ENCODE data around the gene ZNF888. TPM values are rescaled to one million over a fixed set of nuclear protein-coding genes. Genes with fewer than 3 reads are reported as not detected.
"Not testable (repeated sequence)": the region's sequence is repeated elsewhere in the genome, so short reads cannot be mapped to it uniquely, and the experiment has no call there.

The ZNF888 gene
- total RNA-seq, 1 experiment from 2014 or later: 4.6 TPM

DNA sequence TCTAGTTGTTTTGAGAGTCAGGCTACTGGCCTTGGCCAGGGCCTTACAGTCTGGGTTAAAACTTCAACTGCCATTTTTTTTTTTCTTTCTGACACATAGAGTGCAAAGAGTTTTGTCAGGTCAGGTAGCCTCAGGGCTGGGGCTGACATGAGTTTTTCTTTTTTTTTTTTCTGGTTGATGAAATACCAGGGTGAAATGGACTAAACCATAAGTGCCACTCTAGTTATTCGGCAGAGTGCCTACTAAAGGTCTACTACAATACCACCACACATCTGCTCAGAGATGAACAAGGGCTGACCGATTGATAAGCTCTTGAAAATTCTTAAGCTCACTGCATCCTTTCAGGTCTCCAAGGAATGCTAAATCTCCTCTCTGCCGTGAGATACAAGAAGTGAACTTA, 21.4 kb downstream of the ZNF888 start:
- H3K27me3 ChIP-seq (replicated peaks; ENCODE audit: insufficient read depth, low read depth, low read length, poor library complexity): no peaks in the 10 kb centered on the region
- CTCF ChIA-PET: no interaction called here
- H3K36me3 ChIP-seq (ENCODE audit: insufficient read depth, low read length, poor library complexity, severe bottlenecking): no peaks in the 10 kb centered on the region
- BruUV-seq (replicated peaks): no TSS peak
- DNase-seq (ENCODE audit: low spot score): no peak
- H3K27ac ChIP-seq (ENCODE audit: low read depth, low read length, poor library complexity, severe bottlenecking): no peak overlapping the region
- H3K4me1 ChIP-seq (ENCODE audit: insufficient read depth, low read length, poor library complexity, severe bottlenecking): no peaks in the 10 kb centered on the region
- intact Hi-C loops (cut with micrococcal nuclease; ENCODE audit: unreplicated experiment): no loop called here
- no peak overlapping the region for H3K4me3 ChIP-seq (ENCODE audit: low read depth, low read length, poor library complexity, severe bottlenecking)
- TF ChIP-seq, protein P1, sequence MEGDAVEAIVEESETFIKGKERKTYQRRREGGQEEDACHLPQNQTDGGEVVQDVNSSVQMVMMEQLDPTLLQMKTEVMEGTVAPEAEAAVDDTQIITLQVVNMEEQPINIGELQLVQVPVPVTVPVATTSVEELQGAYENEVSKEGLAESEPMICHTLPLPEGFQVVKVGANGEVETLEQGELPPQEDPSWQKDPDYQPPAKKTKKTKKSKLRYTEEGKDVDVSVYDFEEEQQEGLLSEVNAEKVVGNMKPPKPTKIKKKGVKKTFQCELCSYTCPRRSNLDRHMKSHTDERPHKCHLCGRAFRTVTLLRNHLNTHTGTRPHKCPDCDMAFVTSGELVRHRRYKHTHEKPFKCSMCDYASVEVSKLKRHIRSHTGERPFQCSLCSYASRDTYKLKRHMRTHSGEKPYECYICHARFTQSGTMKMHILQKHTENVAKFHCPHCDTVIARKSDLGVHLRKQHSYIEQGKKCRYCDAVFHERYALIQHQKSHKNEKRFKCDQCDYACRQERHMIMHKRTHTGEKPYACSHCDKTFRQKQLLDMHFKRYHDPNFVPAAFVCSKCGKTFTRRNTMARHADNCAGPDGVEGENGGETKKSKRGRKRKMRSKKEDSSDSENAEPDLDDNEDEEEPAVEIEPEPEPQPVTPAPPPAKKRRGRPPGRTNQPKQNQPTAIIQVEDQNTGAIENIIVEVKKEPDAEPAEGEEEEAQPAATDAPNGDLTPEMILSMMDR (conservative IDR thresholded peaks at IDR 0.05; ENCODE audit: low read depth, low read length): no peak
- no peak for TF ChIP-seq EZH2 (IDR thresholded peaks at IDR 0.05; ENCODE audit: borderline replicate concordance, low read depth, low read length, poor library complexity, severe bottlenecking)
- H3K9me3 ChIP-seq (ENCODE audit: low read depth, low read length, poor library complexity, severe bottlenecking): no peaks in the 10 kb centered on the region
- POLR2A ChIA-PET (ENCODE audit: low non-redundant PET): no interaction called here

GRCh38 chr19:52898596-52898995, 24.6 kb downstream of the ZNF888 start:
- H3K4me1 ChIP-seq (ENCODE audit: insufficient read depth, low read length, poor library complexity, severe bottlenecking); CTCF ChIA-PET; H3K4me3 ChIP-seq (ENCODE audit: low read depth, low read length, poor library complexity, severe bottlenecking); BruUV-seq (replicated peaks); DNase-seq (ENCODE audit: low spot score); H3K27me3 ChIP-seq (replicated peaks; ENCODE audit: insufficient read depth, low read depth, low read length, poor library complexity); intact Hi-C loops (cut with micrococcal nuclease; ENCODE audit: unreplicated experiment); H3K27ac ChIP-seq (ENCODE audit: low read depth, low read length, poor library complexity, severe bottlenecking); H3K36me3 ChIP-seq (ENCODE audit: insufficient read depth, low read length, poor library complexity, severe bottlenecking); POLR2A ChIA-PET (ENCODE audit: low non-redundant PET); H3K9me3 ChIP-seq (ENCODE audit: low read depth, low read length, poor library complexity, severe bottlenecking): not testable (repeated sequence)

DNA sequence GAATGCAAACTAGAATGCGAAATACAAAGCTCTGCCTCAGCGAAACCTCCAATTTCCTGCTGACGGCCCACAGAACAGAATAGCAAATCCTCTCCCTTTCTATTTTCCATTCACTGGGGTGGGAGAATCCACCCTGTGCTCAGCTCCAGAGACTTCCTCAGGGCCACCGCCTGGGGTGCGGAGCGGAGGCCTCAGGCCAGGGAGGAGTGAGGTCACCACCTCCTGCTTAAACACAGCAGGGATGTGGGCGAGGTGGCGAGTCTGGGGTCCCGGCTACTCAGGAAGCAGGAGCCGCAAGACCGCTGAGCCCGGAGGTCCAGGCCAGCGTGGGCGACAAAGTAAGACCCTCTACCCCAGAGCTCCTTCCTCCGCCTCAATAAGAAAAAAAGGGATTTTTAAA, 25.1 kb downstream of the ZNF888 start:
- DNase-seq (ENCODE audit: low spot score): no peak
- CTCF ChIA-PET: no interaction called here
- Histone ChIP-seq H3K9me3 (ENCODE audit: low read depth, low read length, poor library complexity, severe bottlenecking) (no peaks in the 10 kb centered on the region), H3K4me3 (ENCODE audit: low read depth, low read length, poor library complexity, severe bottlenecking) (no peak overlapping the region), H3K4me1 (ENCODE audit: insufficient read depth, low read length, poor library complexity, severe bottlenecking) (no peaks in the 10 kb centered on the region), H3K27me3 (replicated peaks; ENCODE audit: insufficient read depth, low read depth, low read length, poor library complexity) (no peaks in the 10 kb centered on the region), H3K36me3 (ENCODE audit: insufficient read depth, low read length, poor library complexity, severe bottlenecking) (no peaks in the 10 kb centered on the region), H3K27ac (ENCODE audit: low read depth, low read length, poor library complexity, severe bottlenecking) (no peak overlapping the region)
- intact Hi-C loops (cut with micrococcal nuclease; ENCODE audit: unreplicated experiment): no loop called here
- TF ChIP-seq, protein P1 (conservative IDR thresholded peaks at IDR 0.05; ENCODE audit: low read depth, low read length): no peak
- no peak for TF ChIP-seq EZH2 (IDR thresholded peaks at IDR 0.05; ENCODE audit: borderline replicate concordance, low read depth, low read length, poor library complexity, severe bottlenecking)
- no TSS peak for BruUV-seq (replicated peaks)
- POLR2A ChIA-PET (ENCODE audit: low non-redundant PET): no interaction called here

DNA sequence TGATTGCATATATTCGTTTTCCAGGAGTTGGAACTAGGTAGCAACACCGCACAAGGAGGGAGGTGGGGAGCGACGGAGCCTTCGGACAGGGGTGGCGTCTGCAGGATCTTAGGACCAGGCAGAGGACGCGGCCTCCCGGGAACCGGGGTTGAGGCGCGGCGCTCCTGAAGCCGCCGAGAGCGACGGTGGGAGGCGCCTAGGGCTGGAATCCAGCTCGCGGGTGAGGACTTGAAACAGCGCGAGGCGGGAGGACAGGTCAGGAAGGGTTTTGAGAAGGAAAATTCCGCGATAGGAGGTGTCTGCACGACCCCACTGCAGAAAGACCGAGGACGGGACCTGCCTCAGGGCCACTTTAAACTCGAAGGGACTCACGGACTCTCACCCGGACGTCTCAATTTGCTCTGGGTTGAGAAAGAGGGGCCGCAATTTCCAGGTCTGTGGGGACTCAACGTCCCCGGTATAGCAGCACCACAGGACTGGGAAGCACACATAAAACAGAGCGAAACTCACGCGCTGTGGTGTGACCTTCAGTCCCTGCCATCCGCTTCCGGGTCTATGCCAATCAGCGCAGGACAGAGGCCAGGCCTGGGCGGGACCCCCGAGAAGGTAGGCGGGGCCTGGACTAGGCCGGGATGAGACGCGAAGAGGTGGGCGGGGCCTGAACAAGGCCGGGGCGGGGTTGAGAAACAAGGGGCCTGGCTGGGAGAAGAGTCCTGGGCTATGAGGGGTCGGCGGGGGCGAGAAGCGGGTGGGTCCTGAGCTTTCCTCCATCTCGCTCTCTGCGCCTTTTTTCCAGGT, 25.9 kb downstream of the ZNF888 start, which contains the start of gene ZNF320:
Gene ZNF320 (minus strand): TSS at position 498 of the 798 bp plus-strand sequence. CDS start 7,380 bp downstream, outside the sequence.
- intact Hi-C loops (cut with micrococcal nuclease; ENCODE audit: unreplicated experiment): no loop called here
- no peaks in the 10 kb centered on the region for H3K4me1 ChIP-seq (ENCODE audit: insufficient read depth, low read length, poor library complexity, severe bottlenecking)
- H3K9me3 ChIP-seq (ENCODE audit: low read depth, low read length, poor library complexity, severe bottlenecking): no peaks in the 10 kb centered on the region
- H3K4me3 ChIP-seq (ENCODE audit: low read depth, low read length, poor library complexity, severe bottlenecking): peak within 1 kb of the TSS; percentile 58
- peak within 1 kb of the TSS; percentile 79 for H3K27ac ChIP-seq (ENCODE audit: low read depth, low read length, poor library complexity, severe bottlenecking)
- ChIA-PET CTCF (no interaction called here), POLR2A (ENCODE audit: low non-redundant PET) (no interaction called here)
- TF ChIP-seq EZH2 (IDR thresholded peaks at IDR 0.05; ENCODE audit: borderline replicate concordance, low read depth, low read length, poor library complexity, severe bottlenecking): no peak
- TF ChIP-seq, protein P1 (conservative IDR thresholded peaks at IDR 0.05; ENCODE audit: low read depth, low read length): no peak
- no peaks in the 10 kb centered on the region for H3K36me3 ChIP-seq (ENCODE audit: insufficient read depth, low read length, poor library complexity, severe bottlenecking)
- no peaks in the 10 kb centered on the region for H3K27me3 ChIP-seq (replicated peaks; ENCODE audit: insufficient read depth, low read depth, low read length, poor library complexity)
- peak; percentile 93 for DNase-seq (ENCODE audit: low spot score)
- TSS peak; percentile 63 for BruUV-seq (replicated peaks)

All from A673 (cell line).